Coronary artery (tissue), 2 donors: ENCODE results near the gene ADCY7.

ENCODE experiments used
- DNase-seq: peaks from one replicate; pipeline ENCODE4 v3.0.0-alpha.2; 2017; ENCODE audit warnings: low spot score
- H3K27ac ChIP-seq, 2 donors: fragments of 200-600 bp; sonication (generic); one replicate each; pipeline ENCODE4 v1.5.1; 2016 to 2019
- H3K4me3 ChIP-seq: fragments of 200-600 bp; sonication (generic); 2 replicates; pipeline ENCODE4 v1.5.1; 2016; ENCODE audit warnings: mild to moderate bottlenecking, moderate library complexity
- CTCF ChIP-seq: fragments of 200-600 bp; sonication (generic); IDR thresholded peaks from one replicate; pipeline ENCODE4 v1.5.1; 2019; ENCODE audit warnings: antibody characterized with exemption

ADCY7 gene

GRCh38 chr16:50263060-50263909, 3.1 kb upstream of the ADCY7 start:
- no peak for TF ChIP-seq CTCF
- no peak for DNase-seq
- Histone ChIP-seq H3K4me3 (no peak overlapping the region), H3K27ac (no peak overlapping the region)

- Histone ChIP-seq H3K4me3 (no peak overlapping the region), H3K27ac (no peak overlapping the region)
- no peak for DNase-seq
- no peak for TF ChIP-seq CTCF
Measured at GRCh38 chr16:50263940-50264929, 2.1 kb upstream of the ADCY7 start.

GRCh38 chr16:50265260-50265659, 1.1 kb upstream of the ADCY7 start:
- Histone ChIP-seq H3K27ac (peak overlapping the region in 1 of 2 donors; percentile 39), H3K4me3 (no peak overlapping the region)
- DNase-seq: no peak
- TF ChIP-seq CTCF: no peak

- peak overlapping the region; percentile 64 for H3K4me3 ChIP-seq
- peak overlapping the region in 1 of 2 donors; percentile 39 for H3K27ac ChIP-seq
- DNase-seq: no peak
- TF ChIP-seq CTCF: no peak
Measured at GRCh38 chr16:50265716-50266336, 525 bp upstream of the ADCY7 start.

GRCh38 chr16:50267151-50267631, 840 bp downstream of the ADCY7 start:
- Histone ChIP-seq H3K27ac (peak overlapping the region in 1 of 2 donors; percentile 73), H3K4me3 (peak overlapping the region; percentile 64)
- no peak for TF ChIP-seq CTCF
- DNase-seq: no peak

- Histone ChIP-seq H3K27ac (peak overlapping the region in 1 of 2 donors; percentile 73), H3K4me3 (peak overlapping the region; percentile 64)
- no peak for TF ChIP-seq CTCF
- DNase-seq: no peak
Measured at GRCh38 chr16:50267651-50268050, 1.3 kb downstream of the ADCY7 start.
